PFSK-1 (cell line): ENCODE data around the gene BRCA2. TPM values are rescaled to one million over a fixed set of nuclear protein-coding genes. Genes with fewer than 3 reads are reported as not detected.
A peak's percentile ranks its signal among the peaks of the same experiment; 100 is the strongest.

ENCODE experiments used
- FOXP2 ChIP-seq: optimal IDR thresholded peaks from 2 replicates; pipeline ENCODE3; 2011; ENCODE audit warnings: borderline replicate concordance, control low read depth, inconsistent platforms; ENCODE audit not compliant: insufficient read depth; ENCODE audit errors: extremely low read length, extremely low read depth
- POLR2AphosphoS5 ChIP-seq: IDR thresholded peaks from 2 replicates; pipeline ENCODE4 v1.6.1; 2012; ENCODE audit warnings: low read depth, mild to moderate bottlenecking, control low read depth, low read length, moderate library complexity
- SIN3A ChIP-seq: IDR thresholded peaks from 2 replicates; pipeline ENCODE4 v1.6.1; 2012; ENCODE audit warnings: mild to moderate bottlenecking, low read length, moderate library complexity, borderline replicate concordance; ENCODE audit not compliant: insufficient read depth
- TAF1 ChIP-seq: IDR thresholded peaks from 2 replicates; pipeline ENCODE4 v1.6.1; 2012; ENCODE audit warnings: low read length, control low read depth, borderline replicate concordance; ENCODE audit not compliant: insufficient read depth
- polyA plus RNA-seq: library from polyadenylated mRNA; unstranded; fragments of >200 nt; gene quantifications from one replicate; pipeline ENCODE4 v1.2.1, GENCODE V29; 2012; ENCODE audit warnings: low read depth, missing spikeins; ENCODE audit not compliant: insufficient read length
- TF ChIP-seq, protein P1 (sequence below), 2 experiments: IDR thresholded peaks; 2 replicates each; pipeline versions ENCODE4 v1.6.1 to v1.8.0; 2011 to 2012; ENCODE audit warnings: low read depth in 2 of 2, low read length in 2 of 2, control low read depth in 1 of 2, inconsistent platforms in 1 of 2, mild to moderate bottlenecking in 1 of 2, moderate library complexity in 1 of 2; ENCODE audit not compliant: insufficient read depth in 1 of 2

The BRCA2 gene
- polyA plus RNA-seq = 2.9 TPM

- TF ChIP-seq POLR2AphosphoS5 = peak; percentile 81
- TF ChIP-seq FOXP2 = peak; percentile 67
- TF ChIP-seq SIN3A = 0 out of 2 replicates have a peak, but pooled peaks have one; percentile 33
- peak; percentile 51; the same call in 1 of the 2 replicates for TF ChIP-seq TAF1
- TF ChIP-seq, protein P1, sequence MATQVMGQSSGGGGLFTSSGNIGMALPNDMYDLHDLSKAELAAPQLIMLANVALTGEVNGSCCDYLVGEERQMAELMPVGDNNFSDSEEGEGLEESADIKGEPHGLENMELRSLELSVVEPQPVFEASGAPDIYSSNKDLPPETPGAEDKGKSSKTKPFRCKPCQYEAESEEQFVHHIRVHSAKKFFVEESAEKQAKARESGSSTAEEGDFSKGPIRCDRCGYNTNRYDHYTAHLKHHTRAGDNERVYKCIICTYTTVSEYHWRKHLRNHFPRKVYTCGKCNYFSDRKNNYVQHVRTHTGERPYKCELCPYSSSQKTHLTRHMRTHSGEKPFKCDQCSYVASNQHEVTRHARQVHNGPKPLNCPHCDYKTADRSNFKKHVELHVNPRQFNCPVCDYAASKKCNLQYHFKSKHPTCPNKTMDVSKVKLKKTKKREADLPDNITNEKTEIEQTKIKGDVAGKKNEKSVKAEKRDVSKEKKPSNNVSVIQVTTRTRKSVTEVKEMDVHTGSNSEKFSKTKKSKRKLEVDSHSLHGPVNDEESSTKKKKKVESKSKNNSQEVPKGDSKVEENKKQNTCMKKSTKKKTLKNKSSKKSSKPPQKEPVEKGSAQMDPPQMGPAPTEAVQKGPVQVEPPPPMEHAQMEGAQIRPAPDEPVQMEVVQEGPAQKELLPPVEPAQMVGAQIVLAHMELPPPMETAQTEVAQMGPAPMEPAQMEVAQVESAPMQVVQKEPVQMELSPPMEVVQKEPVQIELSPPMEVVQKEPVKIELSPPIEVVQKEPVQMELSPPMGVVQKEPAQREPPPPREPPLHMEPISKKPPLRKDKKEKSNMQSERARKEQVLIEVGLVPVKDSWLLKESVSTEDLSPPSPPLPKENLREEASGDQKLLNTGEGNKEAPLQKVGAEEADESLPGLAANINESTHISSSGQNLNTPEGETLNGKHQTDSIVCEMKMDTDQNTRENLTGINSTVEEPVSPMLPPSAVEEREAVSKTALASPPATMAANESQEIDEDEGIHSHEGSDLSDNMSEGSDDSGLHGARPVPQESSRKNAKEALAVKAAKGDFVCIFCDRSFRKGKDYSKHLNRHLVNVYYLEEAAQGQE (IDR thresholded peaks at IDR 0.05; ENCODE audit: insufficient read depth in 1 of 2, low read depth in 2 of 2, low read length in 2 of 2) = no peak
Observed at GRCh38 chr13:32315238-32316027, at the start of gene BRCA2, which contains the start of gene ZAR1L. BRCA2 (plus strand) TSS chr13:32315508; CDS start chr13:32316461, 953 bp downstream. ZAR1L (minus strand) TSS chr13:32315363; CDS start chr13:32311925, 3,438 bp downstream.

- TF ChIP-seq TAF1 (no peak), FOXP2 (no peak), SIN3A (no peak), POLR2AphosphoS5 (no peak)
- TF ChIP-seq, protein P1 (IDR thresholded peaks at IDR 0.05; ENCODE audit: insufficient read depth in 1 of 2, low read depth in 2 of 2, low read length in 2 of 2) = no peak
Observed at GRCh38 chr13:32265726-32266125, 49.6 kb upstream of the BRCA2 start.

GRCh38 chr13:32266130-32266529, 49.2 kb upstream of the BRCA2 start:
- TF ChIP-seq SIN3A = no peak
- TF ChIP-seq, protein P1 (IDR thresholded peaks at IDR 0.05; ENCODE audit: insufficient read depth in 1 of 2, low read depth in 2 of 2, low read length in 2 of 2) = no peak
- no peak for TF ChIP-seq FOXP2
- TF ChIP-seq POLR2AphosphoS5 = no peak
- no peak for TF ChIP-seq TAF1

DNA sequence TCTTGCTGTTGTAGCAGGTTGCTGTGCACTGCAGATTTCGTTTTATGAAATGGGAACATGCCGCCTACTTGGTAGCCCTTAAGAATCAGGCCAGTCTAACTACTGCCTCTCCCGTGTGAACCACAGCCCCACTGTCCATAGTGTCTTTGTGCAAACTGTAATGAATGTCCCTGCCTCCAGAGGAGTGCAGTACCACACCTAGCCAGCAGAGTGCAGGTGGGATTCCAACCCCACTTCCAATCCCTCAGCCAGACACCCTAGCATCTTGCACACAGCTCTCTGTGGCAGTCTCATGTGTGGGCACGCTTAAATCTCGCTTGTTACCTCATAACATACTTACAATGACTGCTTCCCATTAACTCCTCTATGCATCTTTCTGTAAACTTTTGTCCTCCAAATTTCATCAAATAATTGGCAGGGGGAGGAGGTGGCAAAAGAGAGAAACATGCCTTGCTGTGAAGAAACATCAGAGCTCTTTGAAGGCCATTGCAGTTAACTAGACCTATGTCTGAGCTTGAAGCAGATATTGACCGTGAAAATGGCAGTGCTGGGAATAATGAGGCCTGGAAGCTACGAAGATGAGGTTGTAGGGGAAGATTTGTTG, 47.4 kb upstream of the BRCA2 start:
- TF ChIP-seq, protein P1 (IDR thresholded peaks at IDR 0.05; ENCODE audit: insufficient read depth in 1 of 2, low read depth in 2 of 2, low read length in 2 of 2) = no peak
- TF ChIP-seq TAF1 (no peak), FOXP2 (no peak), SIN3A (no peak), POLR2AphosphoS5 (no peak)
